Measurements from ENCODE around the gene NDC80.

- TF ChIP-seq GATA3 (IDR thresholded peaks at IDR 0.05; ENCODE audit: low read depth, low read length) (no peak), GATA2 (IDR thresholded peaks at IDR 0.05; ENCODE audit: low read depth, low read length) (no peak)
Measured at GRCh38 chr18:2545155-2545554, 26.2 kb upstream of the NDC80 start.
